ENCODE measurements around the gene POLRMT.
"Not testable (repeated sequence)": the region's sequence is repeated elsewhere in the genome, so short reads cannot be mapped to it uniquely, and the experiment has no call there.

Gene POLRMT

DNA sequence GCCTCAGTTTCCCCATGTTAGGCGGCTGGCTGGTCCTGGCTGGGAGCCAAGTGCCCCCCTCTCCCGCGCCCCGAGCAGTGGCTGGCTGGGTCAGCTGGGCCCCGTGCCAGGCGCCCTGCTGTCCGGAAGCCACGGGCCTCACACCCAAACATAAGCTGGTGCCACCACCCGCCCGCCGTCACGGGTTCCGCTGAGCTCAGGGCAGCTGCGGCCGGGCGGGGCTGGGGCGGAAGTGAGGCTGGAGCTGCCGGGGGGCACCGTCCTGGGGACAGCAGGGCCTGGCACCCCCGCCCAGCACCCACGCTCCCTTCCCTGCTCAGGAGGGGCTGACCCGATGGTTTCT, 24.4 kb downstream of the POLRMT start:
- no peak for FAIRE-seq

- FAIRE-seq = no peak
Observed at GRCh38 chr19:608155-609003, 25.0 kb downstream of the POLRMT start.

- no peak for FAIRE-seq
Observed at GRCh38 chr19:607301-608154, 25.8 kb downstream of the POLRMT start.

DNA sequence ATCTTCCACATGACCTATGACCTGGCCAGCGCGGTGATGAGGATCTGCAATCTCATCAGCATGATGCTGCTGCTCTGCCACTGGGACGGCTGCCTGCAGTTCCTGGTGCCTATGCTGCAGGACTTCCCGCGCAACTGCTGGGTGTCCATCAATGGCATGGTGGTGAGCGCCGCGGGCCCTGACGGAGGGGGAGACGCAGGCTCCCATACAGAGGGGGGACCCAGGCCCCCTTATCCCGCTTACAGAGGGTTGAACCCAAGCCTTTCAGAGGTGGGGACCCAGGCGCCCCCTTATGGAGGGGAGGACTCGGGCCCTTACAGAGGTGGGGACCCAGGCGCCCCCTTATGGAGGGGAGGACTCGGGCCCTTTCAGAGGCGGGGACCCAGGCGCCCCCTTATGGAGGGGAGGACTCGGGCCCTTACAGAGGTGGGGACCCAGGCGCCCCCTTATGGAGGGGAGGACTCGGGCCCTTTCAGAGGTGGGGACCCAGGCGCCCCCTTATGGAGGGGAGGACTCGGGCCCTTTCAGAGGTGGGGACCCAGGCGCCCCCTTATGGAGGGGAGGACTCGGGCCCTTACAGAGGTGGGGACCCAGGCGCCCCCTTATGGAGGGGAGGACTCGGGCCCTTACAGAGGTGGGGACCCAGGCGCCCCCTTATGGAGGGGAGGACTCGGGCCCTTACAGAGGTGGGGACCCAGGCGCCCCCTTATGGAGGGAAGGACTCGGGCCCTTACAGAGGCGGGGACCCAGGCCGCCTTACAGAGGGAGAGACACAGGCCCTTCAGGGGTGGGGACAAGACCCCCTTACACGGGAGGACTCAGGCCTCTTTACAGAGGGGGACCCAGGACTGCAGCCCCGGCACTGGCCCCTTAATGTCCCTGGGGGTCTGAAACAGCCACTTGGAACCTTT, 28.0 kb downstream of the POLRMT start:
- not testable (repeated sequence) for FAIRE-seq

GRCh38 chr19:604355-604754, 29.0 kb downstream of the POLRMT start:
- FAIRE-seq = no peak

DNA sequence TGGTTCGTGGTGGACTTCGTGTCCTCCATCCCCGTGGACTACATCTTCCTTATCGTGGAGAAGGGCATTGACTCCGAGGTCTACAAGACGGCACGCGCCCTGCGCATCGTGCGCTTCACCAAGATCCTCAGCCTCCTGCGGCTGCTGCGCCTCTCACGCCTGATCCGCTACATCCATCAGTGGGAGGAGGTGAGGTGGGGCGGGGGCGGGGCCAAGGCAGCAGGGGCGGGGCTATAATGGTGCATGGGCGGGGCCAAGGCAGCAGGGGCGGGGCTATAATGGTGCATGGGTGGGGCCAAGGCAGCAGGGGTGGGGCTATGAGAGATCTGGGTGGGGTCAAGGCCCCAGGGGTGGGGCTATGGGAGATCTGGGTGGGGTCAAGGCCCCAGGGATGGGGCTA, 29.6 kb downstream of the POLRMT start:
- not testable (repeated sequence) for FAIRE-seq

GRCh38 chr19:603302-603639, 30.1 kb downstream of the POLRMT start:
- not testable (repeated sequence) for FAIRE-seq

DNA sequence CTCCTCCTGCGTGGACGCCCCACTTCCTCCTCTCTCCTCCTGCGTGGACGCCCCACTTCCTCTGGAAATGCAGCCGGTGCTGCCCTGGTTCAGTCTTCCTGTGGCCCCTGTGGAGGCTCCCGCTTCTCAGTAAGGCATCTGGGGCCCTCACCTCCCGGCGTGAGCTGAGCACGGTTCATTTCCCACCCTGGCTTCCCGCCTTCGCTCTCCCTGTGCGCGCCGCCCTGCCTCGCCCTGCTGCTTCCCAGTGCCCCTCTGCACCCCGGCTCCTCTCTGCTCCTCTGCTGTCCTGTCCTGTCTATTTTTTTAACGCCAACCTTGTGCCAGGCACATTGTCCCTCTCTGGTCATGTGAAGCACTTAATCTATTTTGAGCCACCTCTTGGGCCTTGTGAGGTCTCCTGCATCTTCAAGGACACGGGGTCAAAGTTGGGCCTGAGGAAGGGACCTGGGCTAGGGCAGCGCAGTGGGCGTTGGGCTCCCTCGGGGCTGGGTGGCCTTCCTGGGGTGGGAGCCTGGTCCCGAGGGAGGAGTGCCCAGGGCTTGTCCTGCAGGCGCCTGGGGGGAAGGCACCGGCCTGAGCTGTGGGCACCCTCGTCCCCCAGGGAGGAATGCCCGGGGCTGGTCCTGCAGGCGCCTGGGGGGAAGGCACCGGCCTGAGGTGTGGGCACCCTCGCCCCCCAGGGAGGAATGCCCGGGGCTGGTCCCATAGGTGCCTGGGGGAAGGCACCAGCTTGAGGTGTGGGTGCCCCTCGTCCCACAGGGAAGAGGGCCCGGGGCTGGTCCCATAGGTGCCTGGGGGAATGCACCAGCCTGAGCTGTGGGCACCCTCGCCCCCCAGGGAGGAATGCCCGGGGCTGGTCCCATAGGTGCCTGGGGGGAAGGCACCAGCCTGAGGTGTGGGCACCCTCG, 30.7 kb downstream of the POLRMT start:
- FAIRE-seq = no peak

DNA sequence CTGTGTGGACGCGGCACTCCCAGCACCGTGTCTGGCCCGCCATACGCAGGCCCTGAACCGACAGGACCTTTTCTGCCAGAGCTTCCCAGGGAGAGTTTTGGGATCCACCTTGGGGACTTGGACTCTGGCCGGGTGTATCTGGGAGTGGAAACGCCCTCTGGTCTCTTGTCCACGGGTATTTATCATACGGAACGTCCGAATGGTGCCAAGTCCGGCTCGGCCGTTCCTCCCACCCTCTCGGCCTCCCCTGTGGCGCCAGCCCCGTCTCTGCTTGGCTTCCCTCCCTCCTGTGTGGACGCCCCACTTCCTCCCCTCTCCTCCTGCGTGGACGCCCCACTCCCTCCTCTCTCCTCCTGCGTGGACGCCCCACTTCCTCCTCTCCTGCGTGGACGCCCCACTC, 31.5 kb downstream of the POLRMT start:
- no peak for FAIRE-seq

DNA sequence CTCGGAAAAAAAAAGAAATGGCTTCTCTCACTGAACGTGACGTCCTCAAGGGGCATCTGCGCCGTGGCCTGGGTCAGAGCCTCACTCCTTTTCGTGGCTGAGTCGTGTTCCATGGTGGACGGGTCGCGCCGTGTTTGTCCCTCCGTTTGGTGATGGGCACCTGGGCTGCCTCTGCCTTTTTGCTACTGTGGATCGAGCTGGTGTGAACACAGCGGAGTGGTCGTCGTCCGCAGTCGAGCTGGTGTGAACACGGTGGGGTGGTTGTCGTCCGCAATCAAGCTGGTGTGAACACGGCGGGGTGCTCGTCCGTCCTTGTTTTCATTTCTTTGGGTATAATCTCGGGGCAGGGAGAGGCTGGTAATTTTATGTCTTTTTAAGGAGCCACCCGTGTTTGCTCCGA, 32.0 kb downstream of the POLRMT start:
- FAIRE-seq = no peak

- no peak for FAIRE-seq
Observed at GRCh38 chr19:597406-598315, 35.7 kb downstream of the POLRMT start.

DNA sequence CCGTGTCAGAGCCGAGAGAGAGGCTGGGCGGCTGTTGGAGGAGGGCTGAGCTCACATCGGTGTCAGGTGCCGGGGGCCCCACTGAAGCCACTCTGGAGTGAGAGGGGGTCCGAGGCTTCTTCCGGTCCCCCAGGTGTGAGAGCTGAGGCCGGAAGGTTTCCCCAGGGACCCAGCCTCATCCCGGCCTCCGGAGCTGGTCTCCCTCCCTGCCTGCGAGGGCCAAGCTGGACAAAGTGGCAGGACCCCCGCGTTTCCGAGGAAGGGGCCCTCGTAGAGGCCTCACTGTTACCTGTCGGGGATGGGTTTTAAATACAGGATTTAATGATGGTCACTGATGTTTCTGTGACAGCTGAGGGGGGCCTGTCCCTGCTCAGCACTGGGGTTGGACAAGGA, 37.1 kb downstream of the POLRMT start:
- FAIRE-seq = no peak

DNA sequence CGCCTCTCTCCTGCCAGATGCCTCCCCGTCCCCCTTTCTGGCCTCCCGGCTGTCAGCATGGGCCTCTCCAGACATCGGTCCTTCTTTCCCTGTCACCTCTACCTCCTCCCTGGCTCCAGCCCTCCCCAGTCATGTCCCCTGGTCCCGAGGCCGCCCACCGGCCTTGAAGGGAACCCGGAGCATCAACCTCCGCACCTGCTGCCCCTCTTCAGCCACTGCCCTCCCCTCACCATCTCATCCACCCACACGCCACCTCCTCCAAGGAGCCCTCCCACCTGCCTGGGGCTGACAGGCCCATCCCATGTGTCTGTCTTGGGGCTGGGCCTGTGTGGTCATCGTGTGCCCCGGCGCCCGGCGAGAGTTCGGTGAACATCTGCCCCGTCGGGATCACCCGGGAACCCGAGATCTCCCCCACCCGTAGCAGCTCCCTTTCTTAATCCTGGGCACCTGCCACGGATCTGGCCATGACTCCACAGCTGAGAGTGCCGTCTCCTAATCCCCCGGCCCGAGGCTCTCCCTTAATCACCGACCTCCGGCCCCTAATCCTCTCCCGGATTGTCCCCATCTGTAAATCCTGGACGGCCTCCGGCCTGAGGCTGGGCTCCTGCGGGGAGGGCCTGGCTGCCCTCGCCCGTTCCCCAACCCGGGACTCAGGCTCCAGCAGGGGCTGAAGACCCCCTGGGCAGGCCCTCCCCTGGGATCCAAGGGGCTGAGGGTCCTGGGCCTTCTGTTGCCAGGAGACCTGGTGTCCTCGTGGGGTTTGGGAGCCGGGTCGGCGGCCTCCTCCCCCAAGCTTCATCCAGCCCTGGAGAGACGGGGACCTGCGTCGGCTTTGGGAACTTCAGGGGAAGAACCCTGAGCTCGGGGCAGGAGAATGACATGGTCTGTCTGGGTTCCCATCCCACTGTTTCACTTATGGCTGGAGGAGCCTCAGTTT, 37.7 kb downstream of the POLRMT start:
- no peak for FAIRE-seq

DNA sequence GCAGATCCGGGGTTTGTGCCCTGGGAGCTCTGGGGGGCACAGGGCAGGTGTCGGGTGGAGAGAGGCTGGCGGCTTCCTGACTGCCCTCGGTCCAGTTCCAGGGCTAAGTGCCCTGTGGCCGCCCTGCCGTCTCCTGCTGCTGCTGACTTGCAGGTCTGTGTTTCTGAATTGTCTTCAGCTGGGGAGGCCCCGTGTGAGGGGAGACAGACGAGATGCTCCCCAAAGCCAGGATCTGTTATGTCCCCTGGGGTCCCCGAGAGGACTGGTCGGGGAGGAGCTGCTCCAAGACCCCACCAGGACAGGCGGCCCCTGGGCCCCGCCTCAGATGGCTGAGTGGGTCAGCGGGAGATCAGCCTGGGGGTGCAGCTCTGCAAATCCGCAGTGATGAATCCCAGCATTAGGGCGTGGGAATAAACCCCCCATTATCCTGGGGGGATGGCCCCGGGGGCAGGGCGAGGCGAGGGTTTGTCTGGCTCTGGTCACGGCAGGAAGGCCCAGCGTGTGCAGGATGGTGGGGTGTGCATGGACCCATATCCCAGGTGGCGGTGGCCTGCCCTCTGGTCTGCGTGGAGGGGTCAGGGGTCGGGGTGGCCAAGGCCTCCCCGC, 39.0 kb downstream of the POLRMT start:
- no peak for FAIRE-seq

DNA sequence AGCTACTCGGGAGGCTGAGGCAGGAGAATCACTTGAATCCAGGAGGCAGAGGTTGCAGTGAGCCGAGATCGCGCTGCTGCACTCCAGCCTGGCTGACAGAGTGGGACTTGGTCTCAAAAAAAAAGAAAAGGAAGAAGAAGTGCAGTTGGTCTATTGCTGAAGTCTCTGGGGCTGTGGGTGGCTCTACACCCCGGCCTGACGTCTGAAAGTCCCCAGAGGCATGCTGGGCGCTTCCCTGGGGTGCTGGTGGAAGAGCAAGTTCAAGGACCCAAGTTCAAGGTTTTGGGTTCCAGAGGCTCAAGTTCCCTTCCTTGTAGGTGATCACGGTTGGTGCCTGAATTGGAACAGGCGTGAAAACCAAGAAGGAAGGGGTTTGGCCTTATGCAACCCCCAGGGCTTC, 39.8 kb downstream of the POLRMT start:
- no peak for FAIRE-seq

GRCh38 chr19:593055-593454, 40.3 kb downstream of the POLRMT start:
- FAIRE-seq = no peak

DNA sequence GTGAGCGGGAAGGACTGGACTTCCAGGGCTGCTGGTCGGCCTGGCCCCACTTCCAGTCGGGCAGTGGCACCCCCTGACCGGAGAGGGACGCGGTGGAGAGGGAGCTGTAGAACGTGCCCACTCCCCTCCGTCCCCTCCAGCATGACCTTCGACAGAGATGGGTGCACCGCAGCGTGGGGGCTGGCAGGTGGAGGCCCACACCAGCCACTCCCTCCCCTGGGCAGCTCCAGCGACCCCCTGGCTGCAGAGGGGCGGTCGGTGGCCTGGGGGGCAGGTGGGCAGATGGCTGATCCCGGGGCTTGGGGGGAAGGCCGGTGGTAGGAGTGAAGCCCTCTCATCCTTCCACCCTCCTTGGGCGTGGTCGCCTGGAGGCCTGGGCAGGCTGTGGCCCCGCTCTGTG, 41.2 kb downstream of the POLRMT start:
- FAIRE-seq = no peak

GRCh38 chr19:591099-591958, 42.0 kb downstream of the POLRMT start:
- FAIRE-seq = no peak

- FAIRE-seq = no peak
Observed at GRCh38 chr19:590750-591098, 42.6 kb downstream of the POLRMT start.
